ENCODE results near the gene ACBD6. TPM values are rescaled to one million over a fixed set of nuclear protein-coding genes. Genes with fewer than 3 reads are reported as not detected.
"Not testable (repeated sequence)": the region's sequence is repeated elsewhere in the genome, so short reads cannot be mapped to it uniquely, and the experiment has no call there.

ACBD6 gene
- total RNA-seq, 4 donors from 2014 or later, result 31.3 to 43.1 (median 36.9) TPM

DNA sequence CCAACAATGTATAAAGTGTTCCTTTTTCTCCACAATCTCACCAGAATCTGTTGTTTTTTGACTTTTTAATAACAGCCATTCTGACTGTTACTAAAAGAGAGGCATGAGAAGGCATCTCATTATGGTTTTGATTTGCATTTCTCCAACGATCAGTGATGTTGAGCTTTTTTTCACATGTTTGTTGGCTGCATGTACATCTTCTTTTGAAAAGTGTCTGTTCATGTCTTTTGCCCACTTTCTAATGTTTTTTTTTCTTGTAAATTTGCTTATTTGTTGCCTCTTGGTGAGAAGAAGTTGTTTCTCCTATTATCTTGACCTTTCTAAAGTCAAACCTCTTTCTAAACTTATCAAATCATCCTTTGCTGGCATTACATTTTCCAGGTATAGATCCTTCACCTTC, 80.8 kb downstream of the ACBD6 start:
- TF ChIP-seq POLR2A (IDR thresholded peaks at IDR 0.05), result no peak
- TF ChIP-seq, protein P1, sequence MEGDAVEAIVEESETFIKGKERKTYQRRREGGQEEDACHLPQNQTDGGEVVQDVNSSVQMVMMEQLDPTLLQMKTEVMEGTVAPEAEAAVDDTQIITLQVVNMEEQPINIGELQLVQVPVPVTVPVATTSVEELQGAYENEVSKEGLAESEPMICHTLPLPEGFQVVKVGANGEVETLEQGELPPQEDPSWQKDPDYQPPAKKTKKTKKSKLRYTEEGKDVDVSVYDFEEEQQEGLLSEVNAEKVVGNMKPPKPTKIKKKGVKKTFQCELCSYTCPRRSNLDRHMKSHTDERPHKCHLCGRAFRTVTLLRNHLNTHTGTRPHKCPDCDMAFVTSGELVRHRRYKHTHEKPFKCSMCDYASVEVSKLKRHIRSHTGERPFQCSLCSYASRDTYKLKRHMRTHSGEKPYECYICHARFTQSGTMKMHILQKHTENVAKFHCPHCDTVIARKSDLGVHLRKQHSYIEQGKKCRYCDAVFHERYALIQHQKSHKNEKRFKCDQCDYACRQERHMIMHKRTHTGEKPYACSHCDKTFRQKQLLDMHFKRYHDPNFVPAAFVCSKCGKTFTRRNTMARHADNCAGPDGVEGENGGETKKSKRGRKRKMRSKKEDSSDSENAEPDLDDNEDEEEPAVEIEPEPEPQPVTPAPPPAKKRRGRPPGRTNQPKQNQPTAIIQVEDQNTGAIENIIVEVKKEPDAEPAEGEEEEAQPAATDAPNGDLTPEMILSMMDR (IDR thresholded peaks at IDR 0.05), result no peak
- intact Hi-C loops (cut with DNase I; ENCODE audit: low total_unique reads), result no loop called here

DNA sequence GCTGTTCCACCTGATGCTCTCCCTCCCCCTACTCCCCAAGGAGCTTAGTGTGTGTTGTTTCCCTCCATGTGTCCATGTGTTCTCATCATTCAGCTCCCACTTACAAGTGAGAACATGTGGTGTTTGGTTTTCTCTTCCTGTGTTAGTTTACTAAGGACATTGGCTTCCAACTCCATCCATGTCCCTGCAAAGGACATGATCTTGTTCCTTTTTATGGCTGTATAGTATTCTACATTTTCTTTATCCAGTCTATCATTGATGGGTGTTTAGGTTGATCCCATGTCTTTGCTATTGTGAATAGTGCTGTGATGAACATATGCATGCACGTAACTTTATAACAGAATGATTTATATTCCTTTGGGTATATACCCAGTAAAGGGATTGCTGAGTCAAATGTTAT, 81.2 kb downstream of the ACBD6 start:
- DNase-seq (ENCODE audit: low spot score in 2 of 2); intact Hi-C loops (cut with DNase I; ENCODE audit: low total_unique reads); H3K4me3 ChIP-seq (ENCODE audit: low read depth, poor library complexity, severe bottlenecking): not testable (repeated sequence)
- 97 to 100% methylated on average over 1 of the region's 1 CpG for WGBS, 2 donors

More for the DNA sequence above, 80.8 kb downstream of the ACBD6 start:
- H3K4me3 ChIP-seq (ENCODE audit: low read depth, poor library complexity, severe bottlenecking), result no peak overlapping the region
- WGBS, 2 donors, result 96 to 97% methylated on average over 1 of the region's 1 CpG
- no peak for DNase-seq (ENCODE audit: low spot score in 2 of 2)

DNA sequence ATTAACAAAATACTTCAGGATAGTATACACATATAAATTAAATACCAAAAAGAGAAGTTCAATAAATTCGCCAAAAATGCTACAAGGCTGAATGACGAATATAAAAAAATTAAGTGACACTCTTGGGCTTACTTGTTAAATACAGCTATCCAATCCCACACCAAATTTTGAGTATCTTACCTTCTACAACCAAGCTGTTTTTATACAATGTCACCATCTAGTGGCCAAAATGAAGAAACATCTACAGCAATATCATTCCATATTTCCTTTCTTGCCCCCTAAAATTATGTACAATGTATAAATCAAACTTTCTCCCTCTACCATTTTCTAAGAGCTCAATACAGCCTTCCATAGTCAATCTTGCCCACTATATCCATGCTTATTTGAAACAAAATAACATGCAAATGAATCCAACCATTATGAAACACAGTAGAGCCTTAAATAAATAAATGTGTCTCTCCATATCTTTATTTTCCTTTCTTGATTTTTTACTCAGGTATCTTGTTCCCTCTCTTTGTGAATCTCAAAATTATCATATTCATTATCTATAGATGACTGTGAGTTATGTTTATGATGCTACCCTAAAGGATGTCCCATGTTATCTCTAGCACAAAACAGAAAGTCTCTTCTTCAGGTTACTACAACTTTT, 86.3 kb downstream of the ACBD6 start:
- intact Hi-C loops (cut with DNase I; ENCODE audit: low total_unique reads), result no loop called here
- 81 to 83% methylated on average over 2 of the region's 2 CpGs for WGBS, 2 donors
- TF ChIP-seq POLR2A (IDR thresholded peaks at IDR 0.05), result no peak
- TF ChIP-seq, protein P1 (IDR thresholded peaks at IDR 0.05), result no peak
- no peak for DNase-seq (ENCODE audit: low spot score in 2 of 2)
- H3K4me3 ChIP-seq (ENCODE audit: low read depth, poor library complexity, severe bottlenecking), result no peak overlapping the region

DNA sequence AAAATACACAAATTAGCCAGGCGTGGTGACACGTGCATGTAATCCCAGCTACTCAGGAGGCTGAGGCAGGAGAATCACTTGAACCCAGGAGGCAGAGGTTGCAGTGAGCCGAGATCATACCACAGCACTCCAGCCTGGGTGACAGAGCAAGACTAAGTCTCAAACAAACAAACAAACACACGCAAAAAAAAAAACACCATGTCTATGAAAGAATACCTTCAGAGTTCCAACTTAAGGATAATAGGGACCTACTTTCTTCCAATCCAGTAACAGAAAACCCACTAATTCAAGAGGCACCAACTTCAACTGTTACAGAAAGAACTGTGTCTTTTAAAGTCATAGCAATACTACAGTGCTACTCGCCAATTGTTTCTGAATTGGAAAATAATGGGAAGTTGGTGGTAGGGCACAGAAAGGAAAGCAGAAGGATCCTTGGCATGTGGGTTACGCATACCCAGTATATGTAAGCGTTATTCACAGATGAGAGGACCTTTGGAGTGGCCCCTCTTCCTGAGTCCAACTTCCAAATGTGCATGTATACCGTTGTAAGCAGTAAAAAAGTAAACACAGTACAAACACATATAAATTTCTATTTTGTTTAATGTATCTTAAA, 87.0 kb downstream of the ACBD6 start:
- no peak overlapping the region for H3K4me3 ChIP-seq (ENCODE audit: low read depth, poor library complexity, severe bottlenecking)
- DNase-seq (ENCODE audit: low spot score in 2 of 2), result no peak
- 95 to 97% methylated on average over 8 of the region's 8 CpGs for WGBS, 2 donors
- TF ChIP-seq POLR2A (IDR thresholded peaks at IDR 0.05), result no peak
- TF ChIP-seq, protein P1 (IDR thresholded peaks at IDR 0.05), result no peak
- intact Hi-C loops (cut with DNase I; ENCODE audit: low total_unique reads), result no loop called here

DNA sequence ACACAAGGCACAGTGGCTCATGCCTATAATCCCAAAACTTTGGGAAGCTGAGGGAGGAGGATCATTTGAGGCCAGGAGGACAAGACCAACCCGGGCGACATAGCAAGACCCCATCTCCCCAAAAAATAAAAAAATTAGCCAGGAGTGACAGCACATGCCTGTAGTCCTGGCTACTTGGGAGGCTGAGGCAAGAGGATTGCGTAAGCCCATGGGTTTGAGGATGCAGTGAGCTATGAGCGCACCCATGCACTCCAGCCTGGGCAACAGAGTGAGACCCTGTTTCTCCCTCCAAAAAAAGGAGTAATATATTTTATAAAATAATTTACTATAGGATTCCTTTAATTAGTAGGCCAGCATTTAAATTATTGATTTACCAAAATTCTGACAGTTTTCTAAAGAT, 89.8 kb downstream of the ACBD6 start:
- 96 to 98% methylated on average over 4 of the region's 4 CpGs for WGBS, 2 donors

DNA sequence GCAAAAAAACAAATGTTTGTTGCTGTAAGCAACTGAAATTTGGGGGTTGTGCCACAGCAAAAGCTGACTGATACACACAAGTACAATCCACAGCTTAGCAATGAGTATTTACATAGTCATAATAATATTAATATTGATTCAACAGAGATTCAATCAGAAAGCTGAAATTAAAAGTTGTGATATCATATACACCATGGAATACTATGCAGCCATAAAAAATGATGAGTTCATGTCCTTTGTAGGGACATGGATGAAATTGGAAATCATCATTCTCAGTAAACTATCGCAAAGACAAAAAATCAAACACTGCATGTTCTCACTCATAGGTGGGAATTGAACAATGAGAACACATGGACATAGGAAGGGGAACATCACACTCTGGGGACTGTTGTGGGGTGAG, 94.2 kb downstream of the ACBD6 start:
- intact Hi-C loops (cut with DNase I; ENCODE audit: low total_unique reads), result not testable (repeated sequence)

More for the DNA sequence above, 89.8 kb downstream of the ACBD6 start:
- TF ChIP-seq, protein P1 (IDR thresholded peaks at IDR 0.05), result no peak
- TF ChIP-seq POLR2A (IDR thresholded peaks at IDR 0.05), result no peak
- no peak for DNase-seq (ENCODE audit: low spot score in 2 of 2)
- intact Hi-C loops (cut with DNase I; ENCODE audit: low total_unique reads), result no loop called here
- H3K4me3 ChIP-seq (ENCODE audit: low read depth, poor library complexity, severe bottlenecking), result no peak overlapping the region

DNA sequence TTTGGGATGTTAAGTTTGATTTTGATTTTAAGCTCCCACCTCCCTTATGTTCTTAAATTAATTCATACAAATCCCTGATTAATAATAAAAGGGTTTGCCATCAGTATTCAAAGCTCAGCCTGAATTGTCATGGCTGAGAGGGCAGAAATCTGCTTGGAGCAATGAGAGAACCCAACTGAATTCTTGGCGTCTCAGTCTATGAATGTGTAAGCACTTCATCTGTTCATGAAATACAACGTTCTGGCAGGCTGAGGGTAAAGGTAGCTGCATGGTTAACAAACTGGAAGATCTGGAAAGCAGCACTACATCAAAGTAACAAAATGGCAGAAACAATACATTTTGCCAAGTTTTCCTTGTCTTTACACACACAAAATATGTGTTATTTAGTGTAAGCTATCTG, 95.3 kb downstream of the ACBD6 start:
- no peak overlapping the region for H3K4me3 ChIP-seq (ENCODE audit: low read depth, poor library complexity, severe bottlenecking)
- DNase-seq (ENCODE audit: low spot score in 2 of 2), result no peak
- TF ChIP-seq, protein P1 (IDR thresholded peaks at IDR 0.05), result no peak
- TF ChIP-seq POLR2A (IDR thresholded peaks at IDR 0.05), result no peak
- intact Hi-C loops (cut with DNase I; ENCODE audit: low total_unique reads), result no loop called here
- 53 to 67% methylated on average over 2 of the region's 2 CpGs for WGBS, 2 donors

More for the DNA sequence above, 94.2 kb downstream of the ACBD6 start:
- 84 to 94% methylated on average over 1 of the region's 1 CpG for WGBS, 2 donors
- not testable (repeated sequence) for H3K4me3 ChIP-seq (ENCODE audit: low read depth, poor library complexity, severe bottlenecking); DNase-seq (ENCODE audit: low spot score in 2 of 2)

Data from lower leg skin (tissue), 4 donors.